Dendritic cell treated with granulocyte-macrophage colony-stimulating factor and Interleukin-4, amounts not matched to agents 40 ng/mL and 50 ng/mL, for 4 days (primary cell): Measurements from ENCODE around the gene PAGE2B.
"Not testable (repeated sequence)": the region's sequence is repeated elsewhere in the genome, so short reads cannot be mapped to it uniquely, and the experiment has no call there.

Experiments
- H3K27ac Mint-ChIP-seq: one replicate; pipeline ENCODE4 v1.8.0; 2022; ENCODE audit warnings: mild to moderate bottlenecking, mixed read lengths
- H3K27me3 Mint-ChIP-seq: one replicate; pipeline ENCODE4 v1.8.0; 2022; ENCODE audit warnings: mild to moderate bottlenecking, mixed read lengths
- H3K36me3 Mint-ChIP-seq: one replicate; pipeline ENCODE4 v1.8.0; 2022; ENCODE audit warnings: low read depth, mixed read lengths
- H3K4me1 Mint-ChIP-seq: one replicate; pipeline ENCODE4 v1.8.0; 2022; ENCODE audit warnings: low read depth, mixed read lengths
- H3K4me3 Mint-ChIP-seq: one replicate; pipeline ENCODE4 v1.8.0; 2022; ENCODE audit warnings: mild to moderate bottlenecking, moderate library complexity, mixed read lengths
- H3K9me3 Mint-ChIP-seq: one replicate; pipeline ENCODE4 v1.8.0; 2022; ENCODE audit warnings: mixed read lengths
- intact Hi-C: fragments of 100-400 bp; cut with micrococcal nuclease; formaldehyde crosslinking; loops from one replicate; pipeline ENCODE4 v1.15.0; 2022

PAGE2B gene

GRCh38 chrX:55067180-55067579 lies 7.7 kb upstream of the PAGE2B start:
- H3K27me3 Mint-ChIP-seq, H3K9me3 Mint-ChIP-seq, H3K36me3 Mint-ChIP-seq, intact Hi-C loops, H3K27ac Mint-ChIP-seq, H3K4me3 Mint-ChIP-seq, H3K4me1 Mint-ChIP-seq: not testable (repeated sequence)

GRCh38 chrX:55072286-55072685 lies 2.5 kb upstream of the PAGE2B start:
- no peaks in the 10 kb centered on the region for H3K36me3 Mint-ChIP-seq
- no peaks in the 10 kb centered on the region for H3K9me3 Mint-ChIP-seq
- no peaks in the 10 kb centered on the region for H3K4me1 Mint-ChIP-seq
- no peaks in the 10 kb centered on the region for H3K27me3 Mint-ChIP-seq
- H3K27ac Mint-ChIP-seq, result no peak overlapping the region
- no peak overlapping the region for H3K4me3 Mint-ChIP-seq
- intact Hi-C loops, result no loop called here

GRCh38 chrX:55088795-55089489 lies 14.1 kb downstream of the PAGE2B start, which contains the start of gene PAGE2:
TSS of gene PAGE2 (plus strand) at chrX:55089018. CDS start at chrX:55090021, 1,003 bp downstream.
- H3K27ac Mint-ChIP-seq, result no peak within 1 kb of the TSS

GRCh38 chrX:55098691-55099090 lies 23.9 kb downstream of the PAGE2B start:
- no peaks in the 10 kb centered on the region for H3K9me3 Mint-ChIP-seq

More at GRCh38 chrX:55088795-55089489, 14.1 kb downstream of the PAGE2B start, which contains the start of gene PAGE2:
- Mint-ChIP-seq H3K36me3 (no peaks in the 10 kb centered on the region), H3K9me3 (no peaks in the 10 kb centered on the region), H3K27me3 (no peaks in the 10 kb centered on the region), H3K4me1 (no peaks in the 10 kb centered on the region), H3K4me3 (no peak within 1 kb of the TSS)
- intact Hi-C loops, result no loop called here

GRCh38 chrX:55099162-55099561 lies 24.3 kb downstream of the PAGE2B start:
- Mint-ChIP-seq H3K27ac (no peak overlapping the region), H3K4me3 (no peak overlapping the region), H3K27me3 (no peaks in the 10 kb centered on the region), H3K9me3 (no peaks in the 10 kb centered on the region), H3K36me3 (no peaks in the 10 kb centered on the region), H3K4me1 (no peaks in the 10 kb centered on the region)
- intact Hi-C loops, result no loop called here

More at GRCh38 chrX:55098691-55099090, 23.9 kb downstream of the PAGE2B start:
- H3K4me1 Mint-ChIP-seq, result no peaks in the 10 kb centered on the region
- intact Hi-C loops, result no loop called here
- H3K27me3 Mint-ChIP-seq, result no peaks in the 10 kb centered on the region
- H3K4me3 Mint-ChIP-seq, result no peak overlapping the region
- no peaks in the 10 kb centered on the region for H3K36me3 Mint-ChIP-seq
- H3K27ac Mint-ChIP-seq, result no peak overlapping the region

GRCh38 chrX:55102754-55103153 lies 27.9 kb downstream of the PAGE2B start:
- Mint-ChIP-seq H3K36me3 (no peaks in the 10 kb centered on the region), H3K27me3 (no peaks in the 10 kb centered on the region)
- intact Hi-C loops, result no loop called here

GRCh38 chrX:55107262-55107661 lies 32.4 kb downstream of the PAGE2B start:
- Mint-ChIP-seq H3K27ac (no peak overlapping the region), H3K4me1 (no peaks in the 10 kb centered on the region), H3K27me3 (no peaks in the 10 kb centered on the region), H3K36me3 (no peaks in the 10 kb centered on the region), H3K4me3 (no peak overlapping the region), H3K9me3 (no peaks in the 10 kb centered on the region)
- intact Hi-C loops, result no loop called here

More at GRCh38 chrX:55102754-55103153, 27.9 kb downstream of the PAGE2B start:
- no peak overlapping the region for H3K4me3 Mint-ChIP-seq
- no peaks in the 10 kb centered on the region for H3K9me3 Mint-ChIP-seq
- no peaks in the 10 kb centered on the region for H3K4me1 Mint-ChIP-seq
- H3K27ac Mint-ChIP-seq, result no peak overlapping the region

- no peaks in the 10 kb centered on the region for H3K4me1 Mint-ChIP-seq
- no peaks in the 10 kb centered on the region for H3K9me3 Mint-ChIP-seq
- H3K27me3 Mint-ChIP-seq, result no peaks in the 10 kb centered on the region
- intact Hi-C loops, result no loop called here
- H3K27ac Mint-ChIP-seq, result no peak overlapping the region
- H3K4me3 Mint-ChIP-seq, result no peak overlapping the region
- H3K36me3 Mint-ChIP-seq, result no peaks in the 10 kb centered on the region
Measured at GRCh38 chrX:55107911-55108310, 33.1 kb downstream of the PAGE2B start.

- intact Hi-C loops, result no loop called here
- Mint-ChIP-seq H3K27me3 (no peaks in the 10 kb centered on the region), H3K4me3 (no peak overlapping the region), H3K4me1 (no peaks in the 10 kb centered on the region), H3K36me3 (no peaks in the 10 kb centered on the region), H3K27ac (no peak overlapping the region), H3K9me3 (no peaks in the 10 kb centered on the region)
Measured at GRCh38 chrX:55109306-55109705, 34.5 kb downstream of the PAGE2B start.

- no peaks in the 10 kb centered on the region for H3K27me3 Mint-ChIP-seq
- H3K4me3 Mint-ChIP-seq, result no peak overlapping the region
- no peaks in the 10 kb centered on the region for H3K9me3 Mint-ChIP-seq
- intact Hi-C loops, result no loop called here
- no peaks in the 10 kb centered on the region for H3K36me3 Mint-ChIP-seq
- no peaks in the 10 kb centered on the region for H3K4me1 Mint-ChIP-seq
- H3K27ac Mint-ChIP-seq, result no peak overlapping the region
Measured at GRCh38 chrX:55111578-55112254, 36.9 kb downstream of the PAGE2B start.

- intact Hi-C loops, H3K36me3 Mint-ChIP-seq, H3K27me3 Mint-ChIP-seq, H3K27ac Mint-ChIP-seq, H3K4me1 Mint-ChIP-seq, H3K4me3 Mint-ChIP-seq, H3K9me3 Mint-ChIP-seq: not testable (repeated sequence)
Measured at GRCh38 chrX:55116589-55116988, 41.8 kb downstream of the PAGE2B start.

- H3K4me1 Mint-ChIP-seq, result no peaks in the 10 kb centered on the region
- H3K27me3 Mint-ChIP-seq, result no peaks in the 10 kb centered on the region
- intact Hi-C loops, result no loop called here
- H3K4me3 Mint-ChIP-seq, result no peak overlapping the region
- H3K27ac Mint-ChIP-seq, result no peak overlapping the region
- H3K36me3 Mint-ChIP-seq, result no peaks in the 10 kb centered on the region
- H3K9me3 Mint-ChIP-seq, result no peaks in the 10 kb centered on the region
Measured at GRCh38 chrX:55118574-55118973, 43.7 kb downstream of the PAGE2B start.

GRCh38 chrX:55119271-55119670 lies 44.4 kb downstream of the PAGE2B start:
- Mint-ChIP-seq H3K27ac (no peak overlapping the region), H3K4me3 (no peak overlapping the region), H3K27me3 (no peaks in the 10 kb centered on the region), H3K36me3 (no peaks in the 10 kb centered on the region), H3K4me1 (no peaks in the 10 kb centered on the region), H3K9me3 (no peaks in the 10 kb centered on the region)
- intact Hi-C loops, result no loop called here

GRCh38 chrX:55119712-55120111 lies 44.9 kb downstream of the PAGE2B start:
- Mint-ChIP-seq H3K27ac (no peak overlapping the region), H3K4me3 (no peak overlapping the region), H3K9me3 (no peaks in the 10 kb centered on the region), H3K4me1 (no peaks in the 10 kb centered on the region), H3K36me3 (no peaks in the 10 kb centered on the region), H3K27me3 (no peaks in the 10 kb centered on the region)
- intact Hi-C loops, result no loop called here
